ENCODE results near the gene OR5B21. TPM values are rescaled to one million over a fixed set of nuclear protein-coding genes. Genes with fewer than 3 reads are reported as not detected.

The OR5B21 gene
- total RNA-seq, 1 donor from 2014 or later: not detected

DNA sequence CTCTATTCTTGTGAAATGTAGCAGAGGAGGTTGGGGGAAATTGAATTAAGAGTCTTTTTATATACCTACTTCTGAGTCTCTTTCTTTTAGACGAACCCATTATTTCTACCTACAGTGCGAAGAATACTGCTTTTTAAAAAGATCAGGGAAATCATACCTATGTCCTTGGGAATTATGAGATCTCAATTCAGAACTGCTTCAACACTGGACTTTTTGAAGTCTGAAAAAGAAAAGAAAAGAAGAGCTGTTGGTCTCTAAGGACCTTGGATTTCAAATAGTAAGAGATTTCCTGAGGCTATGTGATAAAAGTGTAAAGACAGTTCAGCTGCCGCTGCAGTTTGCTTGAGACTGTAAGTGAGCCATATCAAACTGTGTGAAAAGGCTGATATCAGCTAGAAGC lies 3.7 kb upstream of the OR5B21 start:
- H3K4me3 ChIP-seq: no peak overlapping the region
- no peaks in the 10 kb centered on the region for H3K36me3 ChIP-seq
- no peaks in the 10 kb centered on the region for H3K27me3 ChIP-seq (ENCODE audit: low read depth)
- ATAC-seq: no peak
- TF ChIP-seq, protein P1, sequence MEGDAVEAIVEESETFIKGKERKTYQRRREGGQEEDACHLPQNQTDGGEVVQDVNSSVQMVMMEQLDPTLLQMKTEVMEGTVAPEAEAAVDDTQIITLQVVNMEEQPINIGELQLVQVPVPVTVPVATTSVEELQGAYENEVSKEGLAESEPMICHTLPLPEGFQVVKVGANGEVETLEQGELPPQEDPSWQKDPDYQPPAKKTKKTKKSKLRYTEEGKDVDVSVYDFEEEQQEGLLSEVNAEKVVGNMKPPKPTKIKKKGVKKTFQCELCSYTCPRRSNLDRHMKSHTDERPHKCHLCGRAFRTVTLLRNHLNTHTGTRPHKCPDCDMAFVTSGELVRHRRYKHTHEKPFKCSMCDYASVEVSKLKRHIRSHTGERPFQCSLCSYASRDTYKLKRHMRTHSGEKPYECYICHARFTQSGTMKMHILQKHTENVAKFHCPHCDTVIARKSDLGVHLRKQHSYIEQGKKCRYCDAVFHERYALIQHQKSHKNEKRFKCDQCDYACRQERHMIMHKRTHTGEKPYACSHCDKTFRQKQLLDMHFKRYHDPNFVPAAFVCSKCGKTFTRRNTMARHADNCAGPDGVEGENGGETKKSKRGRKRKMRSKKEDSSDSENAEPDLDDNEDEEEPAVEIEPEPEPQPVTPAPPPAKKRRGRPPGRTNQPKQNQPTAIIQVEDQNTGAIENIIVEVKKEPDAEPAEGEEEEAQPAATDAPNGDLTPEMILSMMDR (IDR thresholded peaks at IDR 0.05): no peak
- intact Hi-C loops (cut with DNase I): no loop called here
- H3K4me1 ChIP-seq: no peaks in the 10 kb centered on the region
- no peak for DNase-seq
- no peaks in the 10 kb centered on the region for H3K9me3 ChIP-seq
- no peak overlapping the region for H3K27ac ChIP-seq

DNA sequence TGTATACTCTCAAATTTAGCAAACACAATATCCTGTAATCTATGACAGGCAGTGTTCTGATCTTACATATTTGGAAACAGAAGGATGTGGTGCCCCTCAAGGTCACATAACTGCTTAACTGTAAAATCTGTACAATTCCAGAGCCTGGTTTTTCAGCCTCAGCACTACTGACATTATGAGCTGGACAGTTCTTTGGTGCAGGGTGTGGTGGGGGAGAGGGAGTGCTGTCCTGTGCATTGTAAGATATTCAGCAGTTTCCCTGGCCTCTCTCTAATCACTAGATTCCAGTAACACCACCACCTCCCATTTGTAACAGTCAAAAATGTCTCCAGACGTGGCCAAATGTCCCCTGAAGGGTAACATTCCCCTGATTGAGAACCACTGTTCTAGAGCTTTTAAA lies 1.8 kb upstream of the OR5B21 start:
- no peak for DNase-seq
- Histone ChIP-seq H3K4me3 (no peak overlapping the region), H3K4me1 (no peaks in the 10 kb centered on the region), H3K36me3 (no peaks in the 10 kb centered on the region), H3K27ac (no peak overlapping the region), H3K27me3 (ENCODE audit: low read depth) (no peaks in the 10 kb centered on the region), H3K9me3 (no peaks in the 10 kb centered on the region)
- no peak for ATAC-seq
- intact Hi-C loops (cut with DNase I): no loop called here
- TF ChIP-seq, protein P1 (IDR thresholded peaks at IDR 0.05): no peak

DNA sequence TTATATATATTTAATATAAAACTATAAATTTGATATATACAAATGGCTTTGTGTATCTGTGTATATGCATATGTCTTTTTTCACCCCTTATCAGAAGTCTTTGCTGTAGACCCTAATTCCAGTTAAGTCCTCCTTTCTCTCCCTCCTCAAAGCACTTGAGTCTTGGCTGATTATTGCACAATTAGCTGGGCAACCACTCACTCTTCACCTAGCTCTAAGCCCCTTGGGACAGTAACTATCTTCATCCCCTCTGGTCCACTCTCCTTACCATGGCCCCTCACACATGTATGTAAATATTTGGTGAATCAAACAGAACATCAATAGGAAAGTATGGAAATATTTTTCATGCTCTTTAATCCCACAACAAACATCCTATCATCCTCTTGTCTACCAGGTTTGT lies 909 bp upstream of the OR5B21 start:
- no peak overlapping the region for H3K27ac ChIP-seq
- TF ChIP-seq, protein P1 (IDR thresholded peaks at IDR 0.05): no peak
- no peaks in the 10 kb centered on the region for H3K36me3 ChIP-seq
- H3K4me1 ChIP-seq: no peaks in the 10 kb centered on the region
- H3K27me3 ChIP-seq (ENCODE audit: low read depth): no peaks in the 10 kb centered on the region
- ATAC-seq (no peak), DNase-seq (no peak)
- no peaks in the 10 kb centered on the region for H3K9me3 ChIP-seq
- intact Hi-C loops (cut with DNase I): no loop called here
- no peak overlapping the region for H3K4me3 ChIP-seq

DNA sequence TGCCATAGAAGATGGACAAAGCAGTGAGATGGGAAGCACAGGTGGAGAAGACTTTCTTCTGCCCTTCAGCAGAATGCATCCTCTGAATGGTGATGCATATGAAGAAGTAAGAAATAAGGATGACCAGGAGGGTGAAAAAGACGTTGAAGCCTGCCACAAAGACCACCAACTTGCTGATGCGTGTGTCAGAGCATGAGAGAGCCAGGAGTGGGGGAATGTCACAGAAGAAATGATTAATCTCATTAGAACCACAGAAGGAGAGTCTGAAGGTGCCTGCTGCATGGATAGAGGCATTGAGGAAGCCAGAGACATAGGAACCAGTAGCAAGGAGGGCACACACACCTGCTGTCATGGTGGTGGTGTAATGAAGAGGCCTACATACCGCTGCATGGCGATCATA lies 550 bp downstream of the OR5B21 start:
- Histone ChIP-seq H3K27me3 (ENCODE audit: low read depth) (no peaks in the 10 kb centered on the region), H3K9me3 (no peaks in the 10 kb centered on the region), H3K36me3 (no peaks in the 10 kb centered on the region), H3K27ac (no peak overlapping the region), H3K4me3 (no peak overlapping the region), H3K4me1 (no peaks in the 10 kb centered on the region)
- DNase-seq (no peak), ATAC-seq (no peak)
- intact Hi-C loops (cut with DNase I): no loop called here
- TF ChIP-seq, protein P1 (IDR thresholded peaks at IDR 0.05): no peak

- Histone ChIP-seq H3K4me1 (no peaks in the 10 kb centered on the region), H3K4me3 (no peak overlapping the region), H3K36me3 (no peaks in the 10 kb centered on the region), H3K27ac (no peak overlapping the region), H3K9me3 (no peaks in the 10 kb centered on the region), H3K27me3 (ENCODE audit: low read depth) (no peaks in the 10 kb centered on the region)
- ATAC-seq (no peak), DNase-seq (no peak)
- TF ChIP-seq, protein P1 (IDR thresholded peaks at IDR 0.05): no peak
- intact Hi-C loops (cut with DNase I): no loop called here
These were observed 970 bp downstream of the OR5B21 start for GRCh38 chr11:58506935-58507334.

DNA sequence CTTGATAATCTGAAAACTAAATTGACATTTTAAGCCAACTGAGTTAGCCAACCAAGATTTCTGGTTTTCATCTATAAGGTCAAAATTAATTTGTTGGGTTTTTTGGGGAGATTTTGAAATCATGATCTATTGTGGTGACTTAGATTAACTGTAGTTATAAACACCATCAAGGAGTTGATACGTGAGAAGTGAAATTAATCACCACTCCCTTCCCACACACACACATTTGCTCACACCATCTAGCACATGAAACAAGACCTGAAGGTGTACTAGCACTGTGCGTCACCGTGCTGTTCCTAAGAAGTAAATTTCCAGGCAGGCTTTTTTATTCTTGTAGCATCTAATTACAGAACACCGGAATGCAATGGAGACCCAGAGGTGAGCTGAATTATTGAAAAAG lies 2.1 kb downstream of the OR5B21 start:
- no peaks in the 10 kb centered on the region for H3K36me3 ChIP-seq
- no peak overlapping the region for H3K4me3 ChIP-seq
- intact Hi-C loops (cut with DNase I): no loop called here
- TF ChIP-seq, protein P1 (IDR thresholded peaks at IDR 0.05): no peak
- ATAC-seq: no peak
- no peak overlapping the region for H3K27ac ChIP-seq
- H3K4me1 ChIP-seq: no peaks in the 10 kb centered on the region
- no peak for DNase-seq
- no peaks in the 10 kb centered on the region for H3K27me3 ChIP-seq (ENCODE audit: low read depth)
- H3K9me3 ChIP-seq: no peaks in the 10 kb centered on the region
